Esophagus squamous epithelium (tissue), 4 donors: ENCODE results near the gene TDRD5.

Source experiments
- CTCF ChIP-seq, 6 experiments: fragments of 450-650 bp in 4 of 6; fragments of 200-600 bp in 2 of 6; sonication (generic) in 2 of 6; IDR thresholded peaks; one replicate each; pipeline ENCODE4 v1.5.1; 2016 to 2019; ENCODE audit warnings: antibody characterized with exemption in 6 of 6, mild to moderate bottlenecking in 4 of 6, moderate library complexity in 4 of 6
- POLR2A ChIP-seq, 4 donors: fragments of 450-650 bp; IDR thresholded peaks; one replicate each; pipeline ENCODE4 v1.6.1; 2017; ENCODE audit warnings: antibody characterized with exemption in 4 of 4, mild to moderate bottlenecking in 4 of 4, moderate library complexity in 3 of 4

- TF ChIP-seq POLR2A (IDR thresholded peaks at IDR 0.05) (no peak), CTCF (IDR thresholded peaks at IDR 0.05) (no peak)
Observed at GRCh38 chr1:179558078-179558477, 33.6 kb upstream of the TDRD5 start.
